GM19468 (cell line): ENCODE measurements around the gene AQP12B.

Experiments
- ATAC-seq: cut with Tn5 transposase; IDR thresholded peaks from one replicate; pipeline ENCODE4 v1.9.1; 2021; ENCODE audit warnings: mild to moderate bottlenecking, moderate library complexity, moderate number of reproducible peaks; ENCODE audit not compliant: unreplicated experiment; ENCODE audit errors: extremely low read depth

AQP12B gene

GRCh38 chr2:240651185-240651584 is 31.5 kb downstream of the AQP12B start:
- no peak for ATAC-seq

GRCh38 chr2:240650254-240650965 is 32.3 kb downstream of the AQP12B start:
- ATAC-seq, result no peak

GRCh38 chr2:240649331-240649730 is 33.4 kb downstream of the AQP12B start:
- ATAC-seq, result no peak

GRCh38 chr2:240648650-240649275 is 33.9 kb downstream of the AQP12B start:
- ATAC-seq, result no peak

- ATAC-seq, result no peak
Observed at GRCh38 chr2:240648155-240648649, 34.5 kb downstream of the AQP12B start.

GRCh38 chr2:240647503-240648154 is 35.1 kb downstream of the AQP12B start:
- ATAC-seq, result no peak

- no peak for ATAC-seq
Observed at GRCh38 chr2:240646900-240647502, 35.7 kb downstream of the AQP12B start.

GRCh38 chr2:240646176-240646899 is 36.3 kb downstream of the AQP12B start:
- ATAC-seq, result no peak

- ATAC-seq, result no peak
Observed at GRCh38 chr2:240645801-240646175, 36.9 kb downstream of the AQP12B start.

GRCh38 chr2:240645346-240645745 is 37.3 kb downstream of the AQP12B start:
- ATAC-seq, result no peak

GRCh38 chr2:240644859-240645301 is 37.8 kb downstream of the AQP12B start:
- ATAC-seq, result no peak

- no peak for ATAC-seq
Observed at GRCh38 chr2:240644171-240644651, 38.5 kb downstream of the AQP12B start.

- ATAC-seq, result no peak
Observed at GRCh38 chr2:240643811-240644150, 38.9 kb downstream of the AQP12B start.

GRCh38 chr2:240643093-240643810 is 39.4 kb downstream of the AQP12B start:
- ATAC-seq, result no peak

- no peak for ATAC-seq
Observed at GRCh38 chr2:240642806-240643092, 39.9 kb downstream of the AQP12B start.

GRCh38 chr2:240642061-240642805 is 40.5 kb downstream of the AQP12B start:
- ATAC-seq, result no peak

GRCh38 chr2:240640939-240641338 is 41.7 kb downstream of the AQP12B start:
- no peak for ATAC-seq

- ATAC-seq, result no peak
Observed at GRCh38 chr2:240639566-240639965, 43.1 kb downstream of the AQP12B start.

GRCh38 chr2:240638512-240639160 is 44.0 kb downstream of the AQP12B start:
- no peak for ATAC-seq
